ENCODE data around the gene TFPI.

DNA sequence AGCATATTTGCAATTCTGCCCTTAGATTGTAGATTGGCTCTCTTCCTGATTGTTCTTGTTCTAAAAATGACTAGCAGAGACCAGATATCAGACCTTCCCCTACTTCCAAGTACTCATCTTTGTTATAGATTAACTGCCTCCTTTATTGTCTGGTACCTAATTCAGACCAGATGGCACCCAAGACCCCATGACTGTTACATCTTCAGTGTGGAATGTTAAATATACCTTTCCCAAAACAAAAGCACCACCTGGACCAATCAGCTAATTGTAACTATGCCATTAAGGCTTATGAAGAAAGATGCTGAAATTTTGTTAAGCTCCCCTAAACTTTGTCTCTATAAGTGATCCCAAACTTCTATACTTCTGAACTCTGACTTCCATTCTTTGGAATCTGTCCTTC, 12.0 kb upstream of the TFPI start:
- TF ChIP-seq, protein P1, sequence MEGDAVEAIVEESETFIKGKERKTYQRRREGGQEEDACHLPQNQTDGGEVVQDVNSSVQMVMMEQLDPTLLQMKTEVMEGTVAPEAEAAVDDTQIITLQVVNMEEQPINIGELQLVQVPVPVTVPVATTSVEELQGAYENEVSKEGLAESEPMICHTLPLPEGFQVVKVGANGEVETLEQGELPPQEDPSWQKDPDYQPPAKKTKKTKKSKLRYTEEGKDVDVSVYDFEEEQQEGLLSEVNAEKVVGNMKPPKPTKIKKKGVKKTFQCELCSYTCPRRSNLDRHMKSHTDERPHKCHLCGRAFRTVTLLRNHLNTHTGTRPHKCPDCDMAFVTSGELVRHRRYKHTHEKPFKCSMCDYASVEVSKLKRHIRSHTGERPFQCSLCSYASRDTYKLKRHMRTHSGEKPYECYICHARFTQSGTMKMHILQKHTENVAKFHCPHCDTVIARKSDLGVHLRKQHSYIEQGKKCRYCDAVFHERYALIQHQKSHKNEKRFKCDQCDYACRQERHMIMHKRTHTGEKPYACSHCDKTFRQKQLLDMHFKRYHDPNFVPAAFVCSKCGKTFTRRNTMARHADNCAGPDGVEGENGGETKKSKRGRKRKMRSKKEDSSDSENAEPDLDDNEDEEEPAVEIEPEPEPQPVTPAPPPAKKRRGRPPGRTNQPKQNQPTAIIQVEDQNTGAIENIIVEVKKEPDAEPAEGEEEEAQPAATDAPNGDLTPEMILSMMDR (IDR thresholded peaks at IDR 0.05), result no peak
- TF ChIP-seq TEAD4 (CRISPR knock-in tag; IDR thresholded peaks at IDR 0.05) (no peak), NFE2L1 (CRISPR knock-in tag; IDR thresholded peaks at IDR 0.05) (no peak), ZNF232 (CRISPR knock-in tag; IDR thresholded peaks at IDR 0.05) (no peak), SP1 (CRISPR knock-in tag; conservative IDR thresholded peaks at IDR 0.05) (no peak)
